ENCODE data around the gene FBLL1. TPM values are rescaled to one million over a fixed set of nuclear protein-coding genes. Genes with fewer than 3 reads are reported as not detected.

FBLL1 gene
- total RNA-seq, 4 donors from 2014 or later = 0.29 to 0.33 TPM; not detected in 2

- Histone ChIP-seq H3K27me3 (no peaks in the 10 kb centered on the region), H3K27ac (replicated peaks in 1 of 4) (no peak overlapping the region), H3K4me3 (no peak overlapping the region), H3K36me3 (peaks cover 9 to 27% (median 12%) of the 10 kb centered on the region in 4 donors), H3K4me1 (peaks cover 0 to 13% (median 6%) of the 10 kb centered on the region in 4 donors), H3K9me3 (no peaks in the 10 kb centered on the region)
- no peak for DNase-seq (ENCODE audit: extremely low spot score)
- 97% methylated on average over 7 of the region's 7 CpGs for WGBS
- intact Hi-C loops (cut with DNase I) = no loop called here
- TF ChIP-seq EP300 (IDR thresholded peaks at IDR 0.05) = no peak
- no peak for TF ChIP-seq POLR2AphosphoS5 (IDR thresholded peaks at IDR 0.05)
- TF ChIP-seq POLR2A (IDR thresholded peaks at IDR 0.05; ENCODE audit: low read depth) = no peak
- no peak for TF ChIP-seq CTCF (IDR thresholded peaks at IDR 0.05)
These were observed 20.4 kb downstream of the FBLL1 start for GRCh38 chr5:168549554-168549953.

- DNase-seq (ENCODE audit: extremely low spot score) = no peak
These were observed 21.6 kb downstream of the FBLL1 start for GRCh38 chr5:168550656-168551055.

GRCh38 chr5:168552146-168552545, 23.0 kb downstream of the FBLL1 start:
- Histone ChIP-seq H3K9me3 (no peaks in the 10 kb centered on the region), H3K27ac (replicated peaks in 1 of 4) (no peak overlapping the region), H3K27me3 (no peaks in the 10 kb centered on the region), H3K36me3 (peaks cover 14 to 37% (median 21%) of the 10 kb centered on the region in 4 donors), H3K4me3 (no peak overlapping the region), H3K4me1 (peaks cover 0 to 13% (median 6%) of the 10 kb centered on the region in 4 donors)
- intact Hi-C loops (cut with DNase I) = loop anchor here (10.0 kb wide), 1 partner anchor 47 kb away; no protein-coding TSS in a partner anchor
- no peak for DNase-seq (ENCODE audit: extremely low spot score)
- TF ChIP-seq POLR2A (IDR thresholded peaks at IDR 0.05; ENCODE audit: low read depth) (no peak), CTCF (IDR thresholded peaks at IDR 0.05) (no peak)
- WGBS = 35% methylated on average over 1 of the region's 1 CpG

More at GRCh38 chr5:168550656-168551055, 21.6 kb downstream of the FBLL1 start:
- H3K9me3 ChIP-seq = no peaks in the 10 kb centered on the region
- peaks cover 9 to 32% (median 12%) of the 10 kb centered on the region in 4 donors for H3K36me3 ChIP-seq
- H3K4me1 ChIP-seq = peaks cover 0 to 13% (median 6%) of the 10 kb centered on the region in 4 donors
- no peaks in the 10 kb centered on the region for H3K27me3 ChIP-seq
- TF ChIP-seq POLR2A (IDR thresholded peaks at IDR 0.05; ENCODE audit: low read depth) (no peak), POLR2AphosphoS5 (IDR thresholded peaks at IDR 0.05) (no peak), CTCF (IDR thresholded peaks at IDR 0.05) (no peak), EP300 (IDR thresholded peaks at IDR 0.05) (no peak)
- intact Hi-C loops (cut with DNase I) = loop anchor here (10.0 kb wide), 1 partner anchor 46 kb away; no protein-coding TSS in a partner anchor
- H3K27ac ChIP-seq (replicated peaks in 1 of 4) = no peak overlapping the region
- no peak overlapping the region for H3K4me3 ChIP-seq

- TF ChIP-seq EP300 (IDR thresholded peaks at IDR 0.05) (no peak), POLR2A (IDR thresholded peaks at IDR 0.05; ENCODE audit: low read depth) (no peak), POLR2AphosphoS5 (IDR thresholded peaks at IDR 0.05) (no peak), CTCF (IDR thresholded peaks at IDR 0.05) (no peak)
- Histone ChIP-seq H3K9me3 (no peaks in the 10 kb centered on the region), H3K4me3 (no peak overlapping the region), H3K4me1 (peaks cover 0 to 13% (median 6%) of the 10 kb centered on the region in 4 donors), H3K27ac (replicated peaks in 1 of 4) (no peak overlapping the region), H3K36me3 (peaks cover 18 to 46% (median 35%) of the 10 kb centered on the region in 4 donors), H3K27me3 (no peaks in the 10 kb centered on the region)
- 97% methylated on average over 2 of the region's 2 CpGs for WGBS
- intact Hi-C loops (cut with DNase I) = loop anchor here (10.0 kb wide), 1 partner anchor 49 kb away; no protein-coding TSS in a partner anchor
- DNase-seq (ENCODE audit: extremely low spot score) = no peak
These were observed 24.4 kb downstream of the FBLL1 start for GRCh38 chr5:168553377-168554130.

Measured in esophagus muscularis mucosa (tissue), 4 donors.